Activated T-helper 9 cell treated with anti-CD3 and anti-CD28 coated beads, Interleukin-2, amount 50 U/mL, for 16 hours (primary cell): Measurements from ENCODE around the gene HAAO.
"Not testable (repeated sequence)": the region's sequence is repeated elsewhere in the genome, so short reads cannot be mapped to it uniquely, and the experiment has no call there.

Source experiments
- DNase-seq: peaks from one replicate; pipeline ENCODE4 v3.0.0-alpha.2; 2020; ENCODE audit warnings: low read depth

HAAO gene

DNA sequence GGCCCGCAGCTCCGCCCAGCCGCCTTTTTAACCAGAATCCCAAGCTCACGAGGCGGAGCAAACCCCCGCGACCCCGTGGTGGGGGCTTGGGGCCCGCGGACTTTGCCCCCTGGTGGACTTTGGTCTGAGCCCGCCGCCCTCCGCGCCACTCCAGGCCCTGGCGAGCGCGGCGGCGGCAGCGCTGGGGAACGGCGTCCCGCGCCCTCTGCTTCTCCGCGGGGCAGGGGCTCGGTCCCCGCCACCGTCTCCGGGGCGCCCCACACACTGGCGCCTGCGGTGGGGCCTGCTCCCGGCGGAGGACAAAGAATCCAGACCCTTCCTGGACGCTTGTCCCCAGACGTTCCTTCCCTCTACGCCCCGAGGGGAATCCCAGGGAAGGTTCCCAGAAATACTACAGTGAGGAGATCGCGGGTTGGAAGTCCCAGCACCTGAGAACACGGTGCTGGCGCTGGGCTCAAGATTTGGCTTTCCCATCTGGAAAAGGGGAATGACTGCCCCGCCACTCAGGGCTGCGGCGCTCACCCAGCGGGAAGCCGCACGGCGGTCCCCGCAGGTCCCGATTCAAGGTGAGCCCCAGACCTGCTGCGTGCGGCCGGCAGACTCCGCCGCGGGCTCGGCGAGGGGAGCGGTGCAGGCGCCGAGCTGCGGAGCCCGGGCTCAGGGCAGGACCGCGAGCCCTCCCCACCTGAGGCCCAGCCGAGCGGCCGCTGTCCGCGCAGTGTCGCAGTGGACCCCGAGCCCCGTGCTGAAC lies at the start of gene HAAO:
HAAO (minus strand) TSS at position 1 of the 751 bp plus-strand sequence. CDS start 47 bp downstream, outside the sequence.
- no peak for DNase-seq

DNA sequence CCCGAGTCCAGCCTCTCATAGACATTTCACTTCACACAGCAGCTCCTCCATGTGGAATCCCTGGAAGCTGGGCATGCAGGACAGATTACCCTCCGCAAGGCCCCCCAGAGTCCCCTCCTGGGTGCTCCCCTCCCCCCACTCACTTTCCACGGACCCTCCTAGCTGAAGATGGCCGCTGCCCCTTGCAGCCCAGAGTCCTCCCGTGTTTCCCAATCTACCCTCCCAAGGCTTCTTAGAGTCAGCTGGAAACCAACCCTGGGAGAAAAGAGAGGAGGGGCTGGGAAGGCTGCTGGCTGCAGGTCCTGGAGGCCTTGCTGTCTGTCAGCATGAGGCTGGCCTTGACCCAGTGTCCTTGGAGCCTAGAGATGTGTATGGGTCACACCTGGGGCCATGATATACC lies 49.0 kb upstream of the HAAO start:
- DNase-seq, result no peak

DNA sequence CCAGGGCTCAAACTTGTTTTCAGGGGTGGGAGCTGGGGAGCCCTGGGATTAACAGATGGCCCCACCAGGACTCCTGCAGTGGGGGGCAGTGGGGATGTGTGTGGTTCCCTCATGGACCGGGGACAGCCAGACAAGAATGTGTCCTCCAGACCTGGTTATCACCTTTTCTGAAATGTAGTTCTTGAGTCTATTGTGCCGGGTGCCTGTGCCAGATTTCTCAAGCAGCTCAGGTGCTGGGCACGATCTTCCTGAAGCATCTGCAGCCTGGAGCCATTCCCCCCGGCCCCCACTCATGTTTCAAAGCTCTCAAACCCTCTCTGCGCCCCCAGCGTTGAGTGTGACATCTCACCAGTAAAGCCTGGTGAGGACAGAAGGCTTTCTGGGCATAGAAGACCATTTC lies 48.4 kb upstream of the HAAO start:
- no peak for DNase-seq

DNA sequence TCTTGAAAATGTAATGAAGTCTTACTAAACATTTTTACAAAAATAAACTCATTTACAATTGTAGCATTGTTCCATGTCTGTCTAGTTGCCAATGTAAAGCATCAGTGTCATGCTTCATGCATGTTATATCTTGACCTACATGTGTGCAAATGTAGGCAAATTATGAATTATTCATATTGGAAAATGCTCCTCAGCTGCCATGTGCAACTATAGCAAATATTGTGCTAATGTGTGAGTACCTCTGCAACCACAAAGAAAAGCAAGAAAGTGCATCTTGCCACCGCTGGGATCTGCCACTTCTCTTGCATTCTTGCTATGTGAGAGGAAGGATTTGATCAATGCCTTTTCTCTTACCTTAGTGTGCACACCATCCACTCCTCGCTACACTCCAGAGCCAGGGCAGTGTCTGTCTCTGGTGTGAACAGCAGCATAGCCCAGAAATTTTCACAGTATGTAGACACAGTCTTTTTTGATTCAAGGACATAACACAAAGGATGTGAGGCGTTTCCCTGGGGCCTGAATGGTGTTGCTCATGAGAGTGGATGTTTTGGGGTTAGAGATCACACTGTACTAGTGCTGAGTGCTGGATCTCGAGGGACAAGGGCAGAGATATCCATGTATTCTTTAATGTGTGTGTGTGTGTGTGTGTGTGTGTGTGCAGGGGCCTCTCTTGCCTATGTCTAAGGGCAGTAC lies 47.6 kb upstream of the HAAO start:
- no peak for DNase-seq

- DNase-seq, result no peak
Observed at GRCh38 chr2:42838133-42838532, 45.8 kb upstream of the HAAO start.

DNA sequence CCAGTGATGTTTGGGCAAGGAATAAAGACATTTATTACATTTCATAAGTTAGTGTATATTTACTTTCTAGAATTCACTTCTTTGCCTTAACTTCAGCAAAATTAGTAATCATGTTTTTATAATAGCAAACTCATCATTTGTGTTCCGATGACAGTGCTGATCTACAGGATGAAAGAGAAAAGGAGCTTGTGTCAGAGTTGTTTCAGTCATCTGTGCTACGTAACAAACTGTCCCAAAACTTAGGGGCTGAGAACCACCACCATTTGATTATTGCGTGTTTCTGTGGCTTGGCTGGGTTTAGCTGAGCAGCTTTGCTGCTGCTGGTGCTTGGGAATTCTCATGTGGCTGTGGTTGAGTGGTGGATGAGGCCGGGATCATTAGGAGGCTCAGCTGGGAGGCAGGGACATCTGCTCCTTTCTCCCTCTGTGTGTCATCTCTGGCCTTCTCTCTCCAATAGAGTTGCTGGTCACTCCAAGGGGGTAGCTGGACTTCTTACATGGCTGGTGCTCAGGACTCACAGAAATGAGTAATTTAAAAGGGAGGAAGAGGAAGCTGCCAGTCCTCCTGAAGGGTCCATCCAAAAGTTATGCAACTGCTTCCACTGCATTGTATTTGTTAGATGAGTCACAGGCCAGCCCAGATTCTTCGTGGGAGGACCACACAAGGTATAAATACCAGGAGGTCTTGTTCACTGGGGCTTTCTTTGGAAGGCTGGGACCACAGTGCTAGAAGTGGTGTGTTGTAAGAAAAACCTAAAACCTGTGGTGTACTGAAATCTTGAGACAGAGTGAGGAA lies 43.4 kb upstream of the HAAO start:
- DNase-seq, result no peak

GRCh38 chr2:42834161-42834560 lies 41.8 kb upstream of the HAAO start:
- DNase-seq, result no peak

GRCh38 chr2:42832289-42832634 lies 39.9 kb upstream of the HAAO start:
- DNase-seq, result no peak

GRCh38 chr2:42831575-42832288 lies 39.3 kb upstream of the HAAO start:
- not testable (repeated sequence) for DNase-seq

DNA sequence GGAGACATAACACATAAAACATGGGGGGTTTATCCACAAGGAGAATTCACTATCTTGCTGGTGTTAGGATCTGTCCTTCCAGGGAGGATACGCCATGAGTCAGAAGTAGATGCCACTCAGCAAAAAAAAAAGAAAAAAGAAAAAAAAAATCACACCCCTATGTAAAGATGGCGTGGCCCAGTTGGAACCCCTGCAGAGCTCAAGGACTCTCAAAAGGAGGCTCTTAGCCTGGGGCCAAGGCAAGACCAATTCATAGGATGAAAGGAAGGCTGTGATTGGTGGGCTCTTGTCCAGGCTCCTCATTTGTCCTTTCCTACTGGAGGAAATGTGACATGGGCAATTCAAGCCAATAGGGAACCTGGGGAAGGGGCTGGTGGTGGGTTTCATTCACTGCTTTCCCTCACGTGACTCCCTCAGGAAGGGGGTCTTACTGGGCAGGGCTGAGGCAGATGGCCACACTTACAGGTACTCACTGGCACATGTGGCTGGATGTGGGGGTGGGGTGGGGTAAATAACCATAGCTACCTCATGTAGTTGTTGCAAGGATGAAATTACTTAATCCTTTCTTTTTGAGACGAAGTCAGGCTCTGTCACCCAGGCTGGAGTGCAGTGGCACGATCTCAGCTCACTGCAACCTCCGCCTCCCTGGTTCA lies 38.7 kb upstream of the HAAO start:
- no peak for DNase-seq

DNA sequence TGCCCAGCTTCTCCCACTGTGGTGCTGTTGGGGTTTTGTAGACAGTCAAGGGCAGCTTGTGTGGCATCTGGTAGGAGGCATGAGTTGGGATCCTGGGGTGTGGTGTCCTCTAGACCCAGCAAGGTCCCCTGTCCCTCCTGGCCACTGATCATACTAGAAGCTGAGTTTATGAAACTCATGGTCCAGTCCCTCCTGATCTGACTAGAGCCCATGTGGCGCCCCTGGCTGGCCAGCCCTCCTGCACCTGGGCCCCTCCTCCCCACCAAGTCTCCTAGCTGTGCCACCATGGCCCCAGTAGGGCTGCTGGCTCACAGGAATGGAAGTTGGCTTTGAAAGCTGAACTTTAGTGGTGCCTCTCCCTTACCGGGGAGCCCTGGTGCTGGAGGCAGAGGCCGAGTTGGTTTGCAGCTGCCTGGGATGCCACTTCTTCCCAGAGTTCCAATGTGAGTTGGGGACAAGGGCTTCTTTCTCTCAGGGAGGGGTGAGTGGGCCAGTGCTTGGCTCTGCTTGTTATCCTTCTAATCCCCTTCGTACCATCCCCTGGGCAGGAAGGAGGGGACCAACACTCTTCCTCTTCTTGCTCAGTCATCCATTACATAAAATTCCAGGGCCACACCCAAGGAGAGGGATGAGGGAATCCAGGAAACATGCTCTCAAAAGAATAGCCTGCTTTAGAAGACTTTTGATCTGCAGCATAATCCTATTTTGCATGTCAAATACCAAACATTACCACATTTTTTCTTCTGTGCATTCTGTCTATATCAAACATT lies 37.5 kb upstream of the HAAO start:
- DNase-seq, result no peak

- peak; percentile 44 for DNase-seq
Observed at GRCh38 chr2:42828487-42829425, 36.4 kb upstream of the HAAO start.

- peak; percentile 66 for DNase-seq
Observed at GRCh38 chr2:42827647-42828486, 35.5 kb upstream of the HAAO start.

DNA sequence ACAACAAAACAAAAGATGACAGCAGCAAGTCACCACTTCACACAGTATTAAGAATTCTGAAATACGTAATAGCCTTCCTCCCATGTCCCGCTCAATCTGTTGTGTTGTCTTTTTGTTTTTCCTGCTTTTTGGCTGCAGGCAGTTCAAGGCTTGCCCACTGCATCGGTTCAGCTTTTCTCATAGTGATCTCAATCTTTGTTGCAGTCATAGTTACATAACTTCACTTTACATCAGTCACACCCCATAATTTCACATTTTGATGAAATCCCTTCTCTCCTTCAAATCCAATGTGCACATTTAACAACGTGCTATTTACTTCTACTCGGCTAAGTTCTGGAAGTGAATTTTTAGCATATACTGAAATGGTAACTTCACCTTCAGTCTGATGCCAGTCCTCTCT lies 33.8 kb upstream of the HAAO start:
- DNase-seq, result no peak

DNA sequence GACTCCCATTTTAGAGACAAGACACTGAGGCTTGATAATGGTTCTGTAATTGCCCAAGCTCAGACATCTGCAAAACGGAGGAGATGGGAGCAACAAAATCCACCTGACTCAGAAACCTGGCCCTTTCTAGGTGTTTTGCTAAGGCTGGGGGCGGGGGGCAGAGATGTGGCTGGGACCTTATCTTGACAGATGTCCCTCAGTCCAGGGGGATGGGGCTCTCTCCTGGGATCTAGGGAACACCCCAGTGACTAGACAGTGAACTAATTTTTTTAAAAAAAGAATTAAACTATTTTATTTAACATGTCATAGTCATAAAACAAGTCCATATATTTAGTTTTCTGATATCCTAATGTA lies 32.0 kb upstream of the HAAO start:
- DNase-seq, result no peak

- DNase-seq, result no peak
Observed at GRCh38 chr2:42823744-42824453, 31.5 kb upstream of the HAAO start.

DNA sequence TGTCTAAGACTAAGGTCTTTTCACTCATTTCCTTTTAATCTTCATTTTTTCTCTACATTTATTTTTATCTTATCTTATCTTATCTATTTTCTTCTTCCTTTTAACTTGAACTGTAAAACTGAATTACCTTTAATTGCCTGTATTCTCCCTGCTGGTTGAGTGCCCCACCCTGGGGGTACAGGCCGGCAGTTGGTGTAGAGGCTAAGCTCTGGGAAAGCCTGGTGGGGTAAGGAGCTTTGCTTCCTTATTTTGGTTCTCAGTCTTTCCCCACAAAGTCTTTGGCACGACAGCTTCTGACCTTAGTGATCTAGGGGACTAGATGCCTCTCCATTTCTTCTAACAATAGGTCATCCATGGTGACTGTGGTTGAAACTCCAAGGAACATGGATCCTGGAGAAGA lies 26.8 kb upstream of the HAAO start:
- no peak for DNase-seq

GRCh38 chr2:42815726-42816125 lies 23.3 kb upstream of the HAAO start:
- DNase-seq, result no peak
